Esophagus squamous epithelium (tissue), 5 donors: ENCODE results near the gene CRYBA2. TPM values are rescaled to one million over a fixed set of nuclear protein-coding genes. Genes with fewer than 3 reads are reported as not detected.

Source experiments
- DNase-seq: peaks from one replicate; lab custom pipeline; 2025; lab: John Stamatoyannopoulos, UW
- H3K27ac ChIP-seq, 4 donors: fragments of 200-600 bp; sonication (generic); one replicate each; pipeline ENCODE4 v1.5.1; 2016 to 2019; ENCODE audit warnings: mild to moderate bottlenecking in 1 of 4
- H3K27me3 ChIP-seq, 4 donors: fragments of 200-600 bp; sonication (generic); 1 replicate in 3 of 4; 2 replicates in 1 of 4; pipeline versions ENCODE4 v1.5.1 to v1.6.0; 2017 to 2021; ENCODE audit warnings: antibody characterized with exemption in 1 of 4
- H3K36me3 ChIP-seq, 3 donors: fragments of 200-600 bp; sonication (generic); one replicate each; pipeline ENCODE4 v1.5.1; 2016 to 2019
- H3K4me1 ChIP-seq, 3 donors: fragments of 200-600 bp; sonication (generic); one replicate each; pipeline ENCODE4 v1.5.1; 2017 to 2019
- H3K4me3 ChIP-seq, 4 donors: fragments of 200-600 bp; sonication (generic); 1 replicate in 3 of 4; 2 replicates in 1 of 4; pipeline ENCODE4 v1.5.1; 2016 to 2019; ENCODE audit warnings: mild to moderate bottlenecking in 2 of 4, moderate library complexity in 1 of 4
- H3K9me3 ChIP-seq, 3 donors: fragments of 200-600 bp; sonication (generic); one replicate each; pipeline ENCODE4 v1.5.1; 2016 to 2019
- POLR2A ChIP-seq, 4 donors: fragments of 450-650 bp; IDR thresholded peaks; one replicate each; pipeline ENCODE4 v1.6.1; 2017; ENCODE audit warnings: antibody characterized with exemption in 4 of 4, mild to moderate bottlenecking in 4 of 4, moderate library complexity in 3 of 4
- WGBS, 2 donors: methylation state at CpG; one replicate each; pipeline ENCODE4 v1.1.5; 2018; 5-methylcytosine and 5-hydroxymethylcytosine counted together
- intact Hi-C: fragments of 100-400 bp; cut with DNase I; formaldehyde crosslinking; loops from one replicate; pipeline ENCODE4 v1.15.0; 2022
- total RNA-seq, 4 donors: library from RNA; depleted of rRNA; stranded (reverse); fragments of >200 nt; gene quantifications; one replicate each; pipeline ENCODE4 v1.1.0, GENCODE V29; 2016
- TF ChIP-seq, protein P1 (sequence below), 6 experiments: fragments of 450-650 bp in 4 of 6; fragments of 200-600 bp in 2 of 6; sonication (generic) in 2 of 6; IDR thresholded peaks; one replicate each; pipeline ENCODE4 v1.5.1; 2016 to 2019; ENCODE audit warnings: antibody characterized with exemption in 6 of 6, mild to moderate bottlenecking in 4 of 6, moderate library complexity in 4 of 6
- donor health status: DM: yes; HTN: yes; CAD: no.

The CRYBA2 gene
- total RNA-seq, 4 donors from 2014 or later = not detected

DNA sequence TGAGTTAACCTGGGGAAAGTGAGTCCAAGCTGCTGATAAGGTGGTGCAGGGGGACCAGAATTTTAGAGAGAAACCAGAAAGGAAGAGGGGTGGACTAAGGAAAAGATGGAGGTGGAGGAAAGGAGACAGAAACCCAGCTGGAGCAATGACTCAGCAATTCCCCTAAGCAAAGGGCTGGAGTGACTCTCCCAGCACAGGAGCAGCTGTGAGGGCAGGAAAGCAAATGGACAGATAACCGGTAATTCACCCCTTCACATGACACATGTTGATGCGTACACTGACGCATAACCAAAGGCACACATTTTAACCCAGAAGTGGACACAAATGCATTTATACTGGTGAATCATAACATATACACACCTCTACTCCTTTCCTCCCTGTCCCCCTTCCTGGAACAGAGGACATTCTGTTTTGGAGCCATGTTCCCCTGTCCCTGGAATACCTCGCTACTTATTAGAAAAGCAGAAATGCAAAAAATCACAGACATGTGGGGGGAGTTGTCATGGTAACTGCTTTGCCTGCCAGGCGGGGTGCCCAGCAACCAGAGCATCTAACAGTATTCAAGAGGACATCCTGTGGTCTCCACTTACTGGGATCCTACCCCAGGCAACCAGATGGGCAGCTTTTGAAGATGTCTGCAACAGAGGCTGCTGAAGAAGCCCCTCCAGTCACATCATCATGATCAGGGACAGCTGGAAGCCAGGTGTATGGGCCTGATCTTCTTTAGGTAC, 29.0 kb downstream of the CRYBA2 start:
- Histone ChIP-seq H3K27me3 (peaks cover 28 to 95% (median 38%) of the 10 kb centered on the region in 4 donors), H3K36me3 (no peaks in the 10 kb centered on the region), H3K9me3 (no peaks in the 10 kb centered on the region), H3K4me3 (no peak overlapping the region), H3K4me1 (peaks cover 3 to 32% (median 18%) of the 10 kb centered on the region in 3 donors), H3K27ac (no peak overlapping the region)
- no peak for DNase-seq
- 31 to 32% methylated on average over 5 of the region's 5 CpGs for WGBS, 2 donors
- TF ChIP-seq, protein P1, sequence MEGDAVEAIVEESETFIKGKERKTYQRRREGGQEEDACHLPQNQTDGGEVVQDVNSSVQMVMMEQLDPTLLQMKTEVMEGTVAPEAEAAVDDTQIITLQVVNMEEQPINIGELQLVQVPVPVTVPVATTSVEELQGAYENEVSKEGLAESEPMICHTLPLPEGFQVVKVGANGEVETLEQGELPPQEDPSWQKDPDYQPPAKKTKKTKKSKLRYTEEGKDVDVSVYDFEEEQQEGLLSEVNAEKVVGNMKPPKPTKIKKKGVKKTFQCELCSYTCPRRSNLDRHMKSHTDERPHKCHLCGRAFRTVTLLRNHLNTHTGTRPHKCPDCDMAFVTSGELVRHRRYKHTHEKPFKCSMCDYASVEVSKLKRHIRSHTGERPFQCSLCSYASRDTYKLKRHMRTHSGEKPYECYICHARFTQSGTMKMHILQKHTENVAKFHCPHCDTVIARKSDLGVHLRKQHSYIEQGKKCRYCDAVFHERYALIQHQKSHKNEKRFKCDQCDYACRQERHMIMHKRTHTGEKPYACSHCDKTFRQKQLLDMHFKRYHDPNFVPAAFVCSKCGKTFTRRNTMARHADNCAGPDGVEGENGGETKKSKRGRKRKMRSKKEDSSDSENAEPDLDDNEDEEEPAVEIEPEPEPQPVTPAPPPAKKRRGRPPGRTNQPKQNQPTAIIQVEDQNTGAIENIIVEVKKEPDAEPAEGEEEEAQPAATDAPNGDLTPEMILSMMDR (IDR thresholded peaks at IDR 0.05) = no peak
- no peak for TF ChIP-seq POLR2A (IDR thresholded peaks at IDR 0.05)
- intact Hi-C loops = no loop called here

DNA sequence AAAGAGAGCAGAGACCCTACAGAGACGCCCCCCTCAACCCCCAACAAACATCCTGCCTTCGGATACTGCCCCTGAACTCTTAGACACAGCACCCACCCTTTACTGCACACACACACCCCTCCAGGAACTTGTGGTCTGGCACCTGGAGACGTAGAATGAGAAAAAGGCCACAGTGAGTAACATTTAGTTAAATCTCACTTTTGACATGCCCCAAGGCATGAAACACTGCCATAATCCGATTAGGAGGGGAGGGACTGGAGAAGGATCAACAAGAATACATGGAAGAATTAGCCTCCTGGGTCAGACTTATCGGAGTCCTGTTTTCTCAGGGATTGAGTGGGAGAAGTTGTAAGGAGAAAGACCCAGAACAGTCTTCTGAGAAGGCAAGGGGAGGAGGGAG, 29.6 kb downstream of the CRYBA2 start:
- Histone ChIP-seq H3K36me3 (no peaks in the 10 kb centered on the region), H3K4me3 (no peak overlapping the region), H3K4me1 (peaks cover 3 to 36% (median 18%) of the 10 kb centered on the region in 3 donors), H3K27ac (no peak overlapping the region), H3K9me3 (no peaks in the 10 kb centered on the region), H3K27me3 (peaks cover 33 to 96% (median 41%) of the 10 kb centered on the region in 4 donors)
- no peak for DNase-seq
- intact Hi-C loops = no loop called here
- TF ChIP-seq POLR2A (IDR thresholded peaks at IDR 0.05) = no peak
- TF ChIP-seq, protein P1 (IDR thresholded peaks at IDR 0.05) = no peak
- 9 to 19% methylated on average over 4 to 5 of the region's 5 CpGs for WGBS, 2 donors

DNA sequence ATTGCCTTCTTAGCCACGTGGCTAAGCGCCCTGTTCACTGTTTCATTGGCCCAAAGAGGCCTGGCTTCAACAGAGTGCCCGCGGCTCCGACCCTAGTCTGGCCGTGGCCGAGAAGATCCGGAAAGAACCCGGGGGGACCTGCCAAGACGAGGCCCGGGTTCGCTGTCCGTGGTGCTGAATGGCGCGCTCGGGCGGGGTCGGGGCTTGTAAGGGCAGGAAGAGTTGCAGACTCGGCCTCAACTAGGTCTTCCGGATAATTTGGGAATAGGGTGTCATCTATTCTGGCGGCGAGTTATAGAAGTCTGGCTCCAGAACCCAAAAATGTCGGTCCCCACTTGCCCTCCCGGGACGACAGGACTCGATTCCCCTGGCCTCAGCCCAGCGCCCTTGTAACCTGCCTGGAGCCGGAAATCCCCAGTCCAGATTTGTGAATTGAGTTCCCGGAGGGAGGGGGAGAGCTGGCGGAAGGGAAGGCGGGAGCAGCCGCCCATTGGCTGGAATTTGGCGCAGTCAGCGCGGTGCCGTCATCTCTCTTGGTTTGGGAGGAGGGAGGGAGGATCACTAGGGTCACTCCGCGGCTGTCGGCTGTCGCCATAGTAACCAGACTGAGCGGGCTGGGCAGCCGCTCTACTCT, 30.2 kb downstream of the CRYBA2 start:
- intact Hi-C loops = no loop called here
- H3K9me3 ChIP-seq = no peaks in the 10 kb centered on the region
- no peak overlapping the region for H3K4me3 ChIP-seq
- H3K27me3 ChIP-seq = peaks cover 33 to 96% (median 41%) of the 10 kb centered on the region in 4 donors
- 5 to 8% methylated on average over 4 to 9 of the region's 42 CpGs for WGBS, 2 donors
- no peak for DNase-seq
- no peaks in the 10 kb centered on the region for H3K36me3 ChIP-seq
- no peak overlapping the region for H3K27ac ChIP-seq
- TF ChIP-seq, protein P1 (IDR thresholded peaks at IDR 0.05) = no peak
- TF ChIP-seq POLR2A (IDR thresholded peaks at IDR 0.05) = no peak
- H3K4me1 ChIP-seq = peaks cover 3 to 36% (median 18%) of the 10 kb centered on the region in 3 donors

DNA sequence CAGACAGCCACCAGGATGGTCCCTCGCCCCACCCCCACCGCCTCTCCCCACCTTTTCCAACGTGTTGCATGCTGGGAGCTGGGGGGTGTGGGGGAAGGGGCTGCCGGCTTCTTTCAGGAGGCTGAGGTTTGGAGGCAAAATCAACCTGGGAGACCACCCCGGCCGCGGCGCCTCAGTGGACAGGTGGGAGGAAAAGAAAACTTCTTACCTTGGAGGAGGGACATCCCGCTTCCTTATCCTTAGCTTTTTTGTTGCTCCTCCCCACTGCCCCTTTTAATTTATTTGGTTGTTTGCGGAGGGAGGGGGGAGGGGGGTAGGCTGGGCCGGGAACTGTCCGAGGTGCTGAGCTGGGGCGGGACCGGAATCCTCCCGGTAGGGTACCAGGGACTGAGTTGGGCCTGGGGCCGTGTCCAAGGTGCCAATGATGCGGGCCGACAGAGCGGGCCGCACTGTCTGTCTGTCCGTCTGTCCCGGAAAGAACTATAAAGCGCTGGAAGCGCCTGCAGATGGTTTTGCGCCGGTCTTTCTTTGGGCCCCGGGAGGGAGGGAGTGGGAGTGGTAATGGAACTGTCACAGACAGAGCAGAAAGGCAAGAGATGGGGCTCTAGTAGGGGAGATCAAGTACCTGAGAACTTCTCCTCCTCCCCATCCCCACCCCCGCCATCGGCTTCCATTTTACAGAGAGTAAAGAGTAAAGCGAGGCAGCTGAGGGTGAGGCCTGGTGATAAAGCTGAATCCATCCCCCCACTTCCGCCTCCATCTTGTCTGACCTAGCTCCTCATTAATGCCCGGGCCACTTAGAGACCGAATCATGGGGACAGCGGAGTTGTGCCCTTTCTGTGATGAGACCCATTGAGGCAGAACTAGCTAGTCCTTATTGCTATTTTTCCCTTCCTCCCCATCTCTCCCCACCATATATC, 31.3 kb downstream of the CRYBA2 start:
- Histone ChIP-seq H3K4me3 (no peak overlapping the region), H3K36me3 (no peaks in the 10 kb centered on the region), H3K27ac (no peak overlapping the region), H3K4me1 (peaks cover 3 to 36% (median 18%) of the 10 kb centered on the region in 3 donors), H3K9me3 (no peaks in the 10 kb centered on the region), H3K27me3 (peaks cover 33 to 98% (median 41%) of the 10 kb centered on the region in 4 donors)
- 11 to 20% methylated on average over 25 to 28 of the region's 34 CpGs for WGBS, 2 donors
- DNase-seq = no peak
- intact Hi-C loops = no loop called here
- no peak for TF ChIP-seq POLR2A (IDR thresholded peaks at IDR 0.05)
- TF ChIP-seq, protein P1 (IDR thresholded peaks at IDR 0.05) = no peak
